Upper lobe of right lung (tissue), 1 donor: Measurements from ENCODE around the gene GALE. TPM values are rescaled to one million over a fixed set of nuclear protein-coding genes. Genes with fewer than 3 reads are reported as not detected.
"Not testable (repeated sequence)": the region's sequence is repeated elsewhere in the genome, so short reads cannot be mapped to it uniquely, and the experiment has no call there.

Experiments
- ATAC-seq: fragments of 200-7000 bp; cut with Tn5 transposase; one replicate; pipeline ENCODE4 v1.9.1; 2020; ENCODE audit warnings: mild to moderate bottlenecking, moderate library complexity
- DNase-seq: peaks from one replicate; pipeline ENCODE4 v3.0.0-alpha.2; 2020
- H3K27ac ChIP-seq: fragments of 200-600 bp; one replicate; pipeline ENCODE4 v1.8.0; 2022
- H3K27me3 ChIP-seq: fragments of 200-600 bp; one replicate; pipeline ENCODE4 v1.8.0; 2022; ENCODE audit warnings: mild to moderate bottlenecking
- H3K36me3 ChIP-seq: fragments of 200-600 bp; one replicate; pipeline ENCODE4 v1.8.0; 2022
- H3K4me1 ChIP-seq: fragments of 200-600 bp; one replicate; pipeline ENCODE4 v1.8.0; 2022
- H3K4me3 ChIP-seq: fragments of 200-600 bp; one replicate; pipeline ENCODE4 v1.8.0; 2022; ENCODE audit warnings: mild to moderate bottlenecking
- H3K9me3 ChIP-seq: fragments of 200-600 bp; one replicate; pipeline ENCODE4 v1.8.0; 2022
- CTCF ChIP-seq: fragments of 200-600 bp; IDR thresholded peaks from one replicate; pipeline ENCODE4 v1.8.0; 2022; ENCODE audit warnings: antibody characterized with exemption
- intact Hi-C: fragments of 100-400 bp; cut with DNase I; formaldehyde crosslinking; loops from one replicate; pipeline ENCODE4 v1.11.0; 2022
- total RNA-seq: library from RNA; stranded (reverse); fragmentation: NEBNext Ultra II Directional; extraction: Animal tissue kit (Norgen Biotek cat#: 25700); gene quantifications from one replicate; pipeline ENCODE4 v1.2.1, GENCODE V29; 2021
- donor health status: DM: no; HTN: yes; CAD: no; lungs with severe emphysema.

The GALE gene
- total RNA-seq, 1 donor from 2014 or later = 62.9 TPM

DNA sequence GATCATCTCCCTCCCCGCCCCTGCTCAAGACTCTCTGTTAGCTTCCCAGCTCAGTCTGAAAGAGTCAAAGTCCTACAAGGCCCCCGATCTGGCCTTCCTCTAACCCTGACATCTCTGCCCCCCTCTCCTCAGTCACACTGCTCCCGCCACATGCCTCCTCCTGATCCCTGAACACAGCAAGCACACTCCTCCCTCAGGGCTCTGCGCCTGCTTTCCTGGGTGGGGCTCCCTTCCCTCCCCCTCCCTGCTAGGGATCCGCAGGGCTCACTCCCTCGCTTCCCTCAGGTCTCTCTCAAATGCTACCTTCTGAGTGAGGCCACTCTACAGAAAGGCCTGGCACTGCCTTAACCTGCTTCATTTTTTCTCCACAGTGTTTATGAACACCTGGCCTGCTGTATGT, 5.7 kb upstream of the GALE start:
- H3K27me3 ChIP-seq = no peaks in the 10 kb centered on the region
- no peak for TF ChIP-seq CTCF
- H3K36me3 ChIP-seq = peaks cover 23% of the 10 kb centered on the region
- peaks cover 18% of the 10 kb centered on the region for H3K4me1 ChIP-seq
- DNase-seq = no peak
- no peak overlapping the region for H3K27ac ChIP-seq
- intact Hi-C loops = no loop called here
- H3K9me3 ChIP-seq = no peaks in the 10 kb centered on the region
- H3K4me3 ChIP-seq = no peak overlapping the region
- ATAC-seq = no peak

GRCh38 chr1:23805025-23805424, 4.5 kb upstream of the GALE start:
- DNase-seq = no peak
- Histone ChIP-seq H3K27ac (no peak overlapping the region), H3K27me3 (no peaks in the 10 kb centered on the region), H3K4me1 (peaks cover 14% of the 10 kb centered on the region), H3K9me3 (no peaks in the 10 kb centered on the region), H3K4me3 (no peak overlapping the region), H3K36me3 (peaks cover 23% of the 10 kb centered on the region)
- no peak for ATAC-seq
- intact Hi-C loops = no loop called here
- TF ChIP-seq CTCF = no peak

- Histone ChIP-seq H3K36me3 (peaks cover 23% of the 10 kb centered on the region), H3K27me3 (no peaks in the 10 kb centered on the region), H3K4me1 (peaks cover 14% of the 10 kb centered on the region), H3K27ac (no peak overlapping the region), H3K4me3 (no peak overlapping the region), H3K9me3 (no peaks in the 10 kb centered on the region)
- TF ChIP-seq CTCF = no peak
- intact Hi-C loops = no loop called here
- DNase-seq (no peak), ATAC-seq (no peak)
Measured at GRCh38 chr1:23804183-23804835, 3.8 kb upstream of the GALE start.

- Histone ChIP-seq H3K27me3 (no peaks in the 10 kb centered on the region), H3K27ac (no peak overlapping the region), H3K9me3 (no peaks in the 10 kb centered on the region), H3K36me3 (peaks cover 23% of the 10 kb centered on the region), H3K4me3 (no peak overlapping the region), H3K4me1 (peaks cover 20% of the 10 kb centered on the region)
- DNase-seq (no peak), ATAC-seq (no peak)
- TF ChIP-seq CTCF = no peak
- intact Hi-C loops = no loop called here
Measured at GRCh38 chr1:23803674-23804073, 3.1 kb upstream of the GALE start.

GRCh38 chr1:23802809-23803342, 2.3 kb upstream of the GALE start:
- ATAC-seq, H3K4me3 ChIP-seq: not testable (repeated sequence)

DNA sequence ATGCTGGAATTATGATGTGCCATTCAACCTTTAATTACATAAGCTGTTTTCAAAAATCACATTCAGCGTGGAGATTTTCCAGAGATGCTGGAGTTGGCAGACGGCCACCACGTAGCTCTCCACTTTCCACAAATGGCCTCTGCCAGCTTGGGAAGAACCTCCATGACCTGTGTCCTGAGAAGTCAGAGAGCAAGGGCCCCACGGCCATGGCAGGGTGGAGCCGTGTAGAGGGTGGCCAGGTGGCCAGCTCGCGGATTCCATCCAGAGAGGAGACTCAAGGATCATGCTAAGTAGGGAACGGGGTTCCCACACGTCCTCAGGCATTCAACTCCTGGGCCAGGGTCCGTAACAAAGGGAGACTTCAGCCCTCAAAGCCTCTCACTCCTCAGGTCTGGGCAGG, 1.3 kb upstream of the GALE start:
- Histone ChIP-seq H3K4me3 (peak overlapping the region; percentile 86), H3K27ac (peak overlapping the region; percentile 98), H3K9me3 (no peaks in the 10 kb centered on the region), H3K36me3 (peaks cover 19% of the 10 kb centered on the region), H3K27me3 (no peaks in the 10 kb centered on the region), H3K4me1 (peaks cover 23% of the 10 kb centered on the region)
- intact Hi-C loops = no loop called here
- DNase-seq (no peak), ATAC-seq (no peak)
- TF ChIP-seq CTCF = no peak

More at GRCh38 chr1:23802809-23803342, 2.3 kb upstream of the GALE start:
- peaks cover 19% of the 10 kb centered on the region for H3K36me3 ChIP-seq
- intact Hi-C loops, DNase-seq, H3K27me3 ChIP-seq, H3K9me3 ChIP-seq, H3K27ac ChIP-seq: not testable (repeated sequence)
- peaks cover 23% of the 10 kb centered on the region for H3K4me1 ChIP-seq
